Endometrial microvascular endothelial cells (primary cell): ENCODE data around the gene CLK2. TPM values are rescaled to one million over a fixed set of nuclear protein-coding genes. Genes with fewer than 3 reads are reported as not detected.
"Not testable (repeated sequence)": the region's sequence is repeated elsewhere in the genome, so short reads cannot be mapped to it uniquely, and the experiment has no call there.

Experiments
- in situ Hi-C: cut with HindIII; loops from 2 replicates; pipeline ENCODE4 v1.10.0; 2017; ENCODE audit warnings: low sequenced_read_pairs, low pct_unique_long_range_greater_than_20kb; ENCODE audit errors: inconsistent ontology term
- total RNA-seq: library from RNA; depleted of rRNA; stranded (reverse); fragments of >200 nt; gene quantifications from one replicate; pipeline ENCODE4 v1.2.3, GENCODE V29; 2015; ENCODE audit errors: inconsistent ontology term

CLK2 gene
- total RNA-seq, 1 donor from 2014 or later, result 33.1 TPM

DNA sequence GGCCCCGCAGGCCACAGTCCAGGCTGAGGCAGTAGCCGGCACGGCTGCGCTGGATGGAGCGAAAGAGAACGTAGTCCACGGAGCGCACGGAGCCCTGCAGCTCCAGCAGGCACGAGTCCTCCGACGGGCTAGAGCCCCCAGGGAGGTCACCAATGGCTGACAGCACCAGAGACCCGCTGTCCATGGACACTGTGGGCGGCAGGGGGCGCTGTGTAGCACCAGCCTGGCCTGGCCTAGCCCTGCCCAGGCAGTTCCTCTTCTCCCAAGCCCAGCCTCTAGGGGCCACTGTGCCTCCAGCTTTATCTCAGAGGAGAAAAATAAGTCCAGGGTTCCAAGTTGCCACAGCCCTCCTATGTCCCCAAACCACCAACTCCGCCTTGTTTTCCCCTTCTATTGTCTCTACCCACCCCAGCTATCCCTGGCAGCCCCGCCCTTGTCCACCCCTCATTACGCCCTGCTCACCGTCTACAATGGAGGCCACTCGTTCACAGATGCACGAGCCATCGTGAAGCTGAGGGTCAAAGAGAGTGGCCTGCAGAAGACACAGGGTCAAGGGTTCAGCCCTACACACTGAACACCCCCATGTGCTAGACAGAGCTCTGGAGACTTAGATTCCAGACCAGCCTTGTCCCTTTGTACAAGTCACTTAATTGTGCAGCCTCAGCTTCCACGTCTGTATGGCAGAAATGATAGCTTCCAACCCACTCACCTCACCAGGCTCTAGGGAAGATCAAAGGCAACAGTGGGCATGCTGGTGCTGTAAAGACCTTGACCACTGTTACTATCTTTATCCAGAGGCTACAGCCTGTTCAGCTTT lies 22.5 kb downstream of the CLK2 start:
- in situ Hi-C loops, result no loop called here

DNA sequence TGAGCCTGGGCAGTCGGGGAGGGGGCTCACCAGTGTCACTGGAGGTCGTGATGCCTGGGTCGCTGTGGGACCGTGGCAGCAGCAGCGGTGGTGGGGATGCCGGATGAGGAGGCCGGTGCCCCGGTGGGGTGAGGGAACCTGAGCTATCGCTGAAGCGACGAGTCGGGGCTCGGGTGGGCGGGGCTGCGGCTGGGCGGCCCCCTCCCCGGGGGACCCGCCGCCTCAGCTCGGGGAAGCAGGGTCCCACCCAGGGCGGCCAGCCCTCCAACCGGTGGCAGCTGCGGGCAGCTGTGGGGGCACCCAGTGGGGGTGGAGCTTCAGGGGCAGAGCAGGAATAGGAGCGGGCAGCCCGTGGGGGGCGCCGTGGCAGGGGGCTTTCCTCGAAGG lies 23.1 kb downstream of the CLK2 start:
- in situ Hi-C loops, result no loop called here

DNA sequence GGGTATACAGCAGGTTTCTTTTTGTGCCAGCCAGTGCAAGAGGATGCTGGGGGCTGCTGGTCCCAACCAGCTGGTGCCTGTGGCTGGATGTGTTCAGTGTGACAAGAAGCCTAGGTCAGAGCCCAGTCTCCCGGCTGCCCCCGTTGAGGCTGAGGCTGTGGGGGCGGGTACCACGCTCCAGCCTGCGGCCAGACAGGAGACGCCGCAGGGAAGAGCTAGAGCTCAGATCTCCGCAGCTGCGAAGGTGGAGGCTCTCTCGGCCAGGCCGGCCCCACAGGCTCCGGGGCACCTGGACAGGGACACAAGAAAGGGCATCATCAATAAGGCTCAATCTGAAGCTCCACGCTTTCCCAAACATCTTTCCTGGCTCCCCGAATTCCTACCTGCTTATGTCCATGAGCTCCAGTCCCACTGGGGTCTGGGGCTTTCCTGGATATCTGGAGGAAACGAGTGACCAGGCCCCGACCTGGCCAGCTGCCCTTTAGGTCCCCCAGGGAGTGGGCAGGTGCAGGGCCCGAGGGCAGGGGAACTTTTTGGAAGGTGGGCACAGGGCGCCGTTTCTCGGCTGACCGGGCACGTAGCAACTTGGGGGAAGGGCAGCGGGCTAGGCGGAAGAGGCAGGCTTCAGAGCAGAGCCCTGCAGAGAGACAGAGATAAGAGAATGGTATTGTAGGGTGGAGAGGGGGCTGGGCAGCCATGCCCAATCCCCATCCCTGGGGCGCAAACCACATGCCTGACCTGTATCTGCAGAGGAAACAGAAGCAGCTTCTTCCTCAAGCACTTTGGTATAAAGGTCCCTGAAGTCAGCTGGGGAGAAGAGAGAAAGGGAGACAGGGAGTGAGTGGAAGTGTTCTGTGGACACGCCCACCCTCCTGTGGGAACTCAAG lies 25.4 kb downstream of the CLK2 start:
- in situ Hi-C loops, result no loop called here

DNA sequence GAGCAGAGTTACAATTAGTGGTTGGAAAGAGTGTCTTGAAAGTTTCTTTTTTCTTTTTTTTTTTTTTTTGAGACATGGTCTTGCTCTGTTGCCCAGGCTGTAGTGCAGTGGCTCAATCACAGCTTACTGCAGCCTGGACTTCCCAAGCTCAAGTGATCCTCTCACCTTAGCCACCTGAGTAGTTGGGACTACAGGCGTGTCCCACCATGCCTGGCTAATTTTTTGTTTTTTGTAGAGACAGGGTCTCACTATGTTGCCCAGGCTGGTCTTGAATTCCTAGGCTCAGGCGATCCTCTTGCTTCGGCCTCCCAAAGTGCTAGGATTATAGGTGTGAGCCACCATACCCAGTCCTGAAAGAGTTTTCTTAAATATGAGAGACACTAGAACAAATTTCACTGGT lies 26.5 kb downstream of the CLK2 start:
- in situ Hi-C loops, result not testable (repeated sequence)

DNA sequence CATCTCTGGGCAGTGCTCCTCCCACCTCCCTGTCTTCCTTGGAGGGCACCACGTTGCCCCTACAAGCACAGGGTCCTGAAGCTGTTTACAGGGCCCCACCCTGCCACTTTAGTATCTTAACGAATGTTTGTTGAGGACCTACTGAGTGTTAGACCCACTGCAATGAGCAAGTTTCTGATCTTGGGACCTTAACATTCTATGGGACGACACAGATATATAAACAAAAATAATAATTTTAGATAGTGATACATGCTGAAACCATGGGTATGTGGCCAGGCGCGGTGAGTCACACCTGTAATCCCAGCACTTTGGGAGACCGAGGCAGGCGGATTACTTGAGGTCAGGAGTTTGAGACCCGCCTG lies 28.2 kb downstream of the CLK2 start:
- in situ Hi-C loops, result no loop called here

- in situ Hi-C loops, result no loop called here
Measured at GRCh38 chr1:155244368-155245162, 28.7 kb downstream of the CLK2 start.

DNA sequence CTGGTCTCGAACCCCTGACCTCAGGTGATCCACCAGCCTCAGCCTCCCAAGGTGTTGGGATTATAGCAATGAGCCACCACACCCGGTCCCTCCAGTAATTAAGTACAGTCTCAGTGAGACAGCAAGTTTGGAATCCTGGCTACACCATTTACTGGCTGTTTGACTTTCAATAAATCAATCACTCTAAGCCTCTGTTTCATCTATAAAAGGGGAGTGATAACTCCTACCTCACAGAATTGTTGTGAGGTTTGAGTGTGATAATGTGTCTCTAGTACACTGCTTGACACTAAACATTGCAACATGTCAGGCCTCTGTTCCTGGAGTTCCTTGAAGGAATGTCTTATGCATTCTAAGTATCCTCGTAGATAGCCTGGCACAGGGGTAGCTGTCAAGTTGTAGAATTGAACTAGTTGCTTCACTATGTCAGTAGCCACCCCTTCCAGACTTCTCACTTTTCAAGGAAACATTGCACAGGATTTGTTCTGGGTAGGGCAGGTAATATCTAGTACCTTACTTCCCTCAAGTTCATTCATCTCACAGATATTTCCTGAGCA lies 30.4 kb downstream of the CLK2 start:
- in situ Hi-C loops, result no loop called here

DNA sequence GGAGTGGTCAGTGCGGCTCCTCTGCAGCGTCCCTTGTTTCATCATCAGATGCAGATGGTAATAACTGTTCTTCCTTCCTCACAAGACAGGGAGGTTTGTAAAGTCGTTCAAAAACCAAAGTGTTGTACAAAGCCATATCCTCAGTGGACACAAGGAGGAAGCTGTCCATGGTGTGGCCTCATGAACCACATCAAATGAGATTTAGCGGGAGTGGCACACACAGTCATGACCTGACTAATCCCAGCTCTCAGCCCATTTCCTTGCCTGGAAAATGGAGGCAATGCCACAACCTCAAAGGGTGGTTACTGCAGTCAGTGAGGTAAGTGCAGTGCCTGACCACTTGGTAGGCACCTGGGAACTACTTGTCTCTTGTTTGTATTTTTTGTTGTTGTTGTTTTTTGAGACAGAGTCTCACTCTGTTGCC lies 31.5 kb downstream of the CLK2 start:
- in situ Hi-C loops, result no loop called here

- in situ Hi-C loops, result no loop called here
Measured at GRCh38 chr1:155241069-155241679, 32.1 kb downstream of the CLK2 start.

DNA sequence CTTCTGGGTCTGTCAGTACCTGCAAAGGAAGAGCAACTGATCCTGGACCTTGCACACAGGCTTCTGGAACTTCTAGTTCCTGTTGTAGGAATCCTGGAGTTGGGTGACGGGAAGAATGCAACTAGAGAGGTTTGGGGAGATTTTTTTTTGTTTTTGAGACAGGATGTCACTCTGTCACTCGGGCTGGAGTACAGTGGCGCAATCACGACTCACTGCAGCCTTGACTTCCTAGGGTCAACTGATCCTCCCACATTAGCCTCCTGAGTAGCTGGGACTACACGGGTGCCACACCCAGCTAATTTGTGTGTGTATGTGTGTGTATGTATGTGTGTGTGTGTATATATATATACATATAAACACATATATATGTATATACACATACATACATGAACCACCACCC lies 36.9 kb downstream of the CLK2 start:
- in situ Hi-C loops, result no loop called here

- in situ Hi-C loops, result not testable (repeated sequence)
Measured at GRCh38 chr1:155235375-155235774, 37.9 kb downstream of the CLK2 start.

- in situ Hi-C loops, result not testable (repeated sequence)
Measured at GRCh38 chr1:155233502-155233901, 39.8 kb downstream of the CLK2 start.

- in situ Hi-C loops, result not testable (repeated sequence)
Measured at GRCh38 chr1:155232001-155232978, 41.0 kb downstream of the CLK2 start.

DNA sequence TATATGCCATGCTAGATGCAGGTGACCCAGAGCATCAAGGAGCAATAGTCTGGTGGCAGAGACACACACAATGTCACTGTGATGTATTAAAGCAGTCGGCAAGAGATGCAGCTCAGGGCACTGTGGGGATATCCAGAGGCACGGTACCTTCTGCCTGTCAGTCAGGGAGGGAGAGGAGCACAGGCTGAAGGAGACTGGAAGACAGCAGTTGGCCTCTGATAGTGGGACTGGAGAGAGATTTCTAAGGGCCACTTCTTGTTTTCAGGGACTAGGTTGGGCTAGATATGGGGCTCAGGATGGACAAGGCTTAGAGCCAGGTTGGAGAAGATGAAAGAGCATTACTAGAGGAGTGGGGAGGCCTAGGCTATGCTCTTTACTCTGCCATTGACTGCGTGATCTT lies 42.0 kb downstream of the CLK2 start:
- in situ Hi-C loops, result not testable (repeated sequence)

- in situ Hi-C loops, result no loop called here
Measured at GRCh38 chr1:155228096-155228427, 45.2 kb downstream of the CLK2 start.

DNA sequence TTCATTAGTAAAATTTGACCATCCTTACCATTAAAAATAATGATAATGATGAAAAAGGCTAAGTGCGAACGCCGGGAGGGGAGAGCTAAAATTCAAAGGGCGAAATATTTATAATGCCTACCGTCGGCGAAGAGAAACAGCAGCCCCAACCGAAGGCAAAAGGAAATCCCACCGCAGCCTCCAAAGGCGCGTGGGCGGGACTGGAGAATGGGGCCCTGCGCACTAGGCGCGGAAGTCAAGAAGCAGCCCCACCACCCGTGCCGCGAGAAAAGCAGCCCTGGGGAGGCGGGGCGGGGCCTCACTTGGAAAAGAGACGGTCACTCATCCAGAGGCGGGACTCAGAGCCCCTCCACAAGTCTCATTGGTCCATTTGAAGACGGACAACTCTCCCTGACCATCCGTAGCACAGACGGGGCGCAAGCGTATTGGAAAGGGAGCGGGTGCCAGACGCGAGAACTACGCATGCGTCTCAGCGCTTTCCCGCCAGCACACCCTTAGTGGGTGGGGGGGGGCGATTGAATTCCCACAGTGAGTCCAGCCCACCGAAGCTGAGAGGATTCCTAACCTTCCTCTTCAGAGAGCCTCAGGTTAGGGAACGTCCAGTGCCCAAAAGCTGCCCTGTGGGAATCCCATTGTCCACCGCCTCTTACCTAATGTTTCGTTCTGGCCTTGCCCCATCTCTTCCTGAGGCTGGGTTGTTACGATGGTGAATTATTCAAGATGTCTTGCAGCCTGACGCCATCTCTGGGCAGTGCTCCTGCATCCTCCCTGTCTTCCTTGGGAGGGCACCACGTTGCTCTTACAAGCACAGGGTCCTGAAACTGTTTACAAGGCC lies 45.8 kb downstream of the CLK2 start:
- in situ Hi-C loops, result no loop called here

- in situ Hi-C loops, result no loop called here
Measured at GRCh38 chr1:155226910-155227260, 46.4 kb downstream of the CLK2 start.
